ENCODE data around the gene FBXL15. TPM values are rescaled to one million over a fixed set of nuclear protein-coding genes. Genes with fewer than 3 reads are reported as not detected.
A peak's percentile ranks its signal among the peaks of the same experiment; 100 is the strongest.

The FBXL15 gene
- total RNA-seq, 1 experiment from 2014 or later: 24.6 TPM

- H3K9me3 Mint-ChIP-seq: no peaks in the 10 kb centered on the region
- peaks cover 5% of the 10 kb centered on the region; the same call in 1 of the 2 replicates for H3K27me3 Mint-ChIP-seq (ENCODE audit: low read depth)
- ChIA-PET POLR2A (interaction anchor here (0.9 to 5.0 kb wide), 7 partner anchors 9 to 163 kb away, joined by 3 to 34 read pairs (median 12); partner anchors contain the start of genes C10orf95, CUEDC2 and NFKB2), CTCF (interaction anchor here (0.6 to 6.7 kb wide), 14 partner anchors 10 to 251 kb away, joined by 4 to 68 read pairs (median 31); partner anchors contain the start of genes ACTR1A, C10orf95, CUEDC2 and NFKB2)
- ATAC-seq (no peak), DNase-seq (ENCODE audit: low spot score) (no peak)
- peaks cover 19% of the 10 kb centered on the region for H3K4me1 Mint-ChIP-seq
- H3K36me3 Mint-ChIP-seq: peaks cover 9% of the 10 kb centered on the region; the same call in 1 of the 2 replicates
- TF ChIP-seq ATF3 (CRISPR knock-in tag; conservative IDR thresholded peaks at IDR 0.05) (no peak), AR (CRISPR knock-in tag; IDR thresholded peaks at IDR 0.05) (peak; percentile 18; the same call in 1 of the 2 replicates), ZNF532 (CRISPR knock-in tag; IDR thresholded peaks at IDR 0.05; ENCODE audit: borderline replicate concordance) (no peak), RELA (CRISPR knock-in tag; IDR thresholded peaks at IDR 0.05; ENCODE audit: borderline replicate concordance) (0 out of 2 replicates have a peak, but pooled peaks have one; percentile 28)
- H3K27ac Mint-ChIP-seq: peak overlapping the region; percentile 99
- H3K4me3 Mint-ChIP-seq: peak overlapping the region; percentile 98
Observed at GRCh38 chr10:102420181-102420713, 389 bp upstream of the FBXL15 start.

GRCh38 chr10:102421507-102421756 is 796 bp downstream of the FBXL15 start:
- Mint-ChIP-seq H3K9me3 (no peaks in the 10 kb centered on the region), H3K27me3 (ENCODE audit: low read depth) (peaks cover 5% of the 10 kb centered on the region; the same call in 1 of the 2 replicates), H3K36me3 (peaks cover 9% of the 10 kb centered on the region; the same call in 1 of the 2 replicates), H3K4me1 (peaks cover 19% of the 10 kb centered on the region), H3K4me3 (peak overlapping the region; percentile 98), H3K27ac (peak overlapping the region; percentile 78; the same call in 1 of the 2 replicates)
- TF ChIP-seq ZNF219 (CRISPR knock-in tag; IDR thresholded peaks at IDR 0.05; ENCODE audit: borderline replicate concordance) (no peak), FOXP4 (CRISPR knock-in tag; IDR thresholded peaks at IDR 0.05) (peak; percentile 75; the same call in 1 of the 2 replicates)
- POLR2A ChIA-PET: interaction anchor here (0.6 to 5.0 kb wide), 8 partner anchors 10 to 300 kb away, joined by 3 to 34 read pairs (median 12); partner anchors contain the start of genes C10orf95, CUEDC2 and NFKB2
- no peak for DNase-seq (ENCODE audit: low spot score)
- CTCF ChIA-PET: interaction anchor here (0.6 to 6.7 kb wide), 18 partner anchors 8 to 252 kb away, joined by 3 to 68 read pairs (median 24); partner anchors contain the start of genes C10orf95, CUEDC2, NFKB2 and SUFU
- peak; percentile 51; the same call in 1 of the 2 replicates for ATAC-seq

- Mint-ChIP-seq H3K27me3 (ENCODE audit: low read depth) (peaks cover 5% of the 10 kb centered on the region; the same call in 1 of the 2 replicates), H3K9me3 (no peaks in the 10 kb centered on the region), H3K4me3 (peak overlapping the region; percentile 98), H3K27ac (no peak overlapping the region), H3K4me1 (peaks cover 19% of the 10 kb centered on the region), H3K36me3 (peaks cover 9% of the 10 kb centered on the region; the same call in 1 of the 2 replicates)
- POLR2A ChIA-PET: interaction anchor here (0.8 to 5.0 kb wide), 7 partner anchors 10 to 300 kb away, joined by 3 to 34 read pairs (median 12); partner anchors contain the start of genes C10orf95, CUEDC2 and NFKB2
- DNase-seq (ENCODE audit: low spot score) (peak; percentile 55), ATAC-seq (peak; percentile 0)
- CTCF ChIA-PET: interaction anchor here (0.6 to 6.7 kb wide), 20 partner anchors 9 to 252 kb away, joined by 3 to 68 read pairs (median 18); partner anchors contain the start of genes ACTR1A, C10orf95, CUEDC2 and GBF1
- no peak for TF ChIP-seq TCF7 (CRISPR knock-in tag; IDR thresholded peaks at IDR 0.05; ENCODE audit: low read depth)
- TF ChIP-seq ZBTB43 (CRISPR knock-in tag; IDR thresholded peaks at IDR 0.05): no peak
- no peak for TF ChIP-seq ETV6 (CRISPR knock-in tag; IDR thresholded peaks at IDR 0.05)
- TF ChIP-seq RORB (CRISPR knock-in tag; IDR thresholded peaks at IDR 0.05): no peak
- no peak for TF ChIP-seq ZNF512 (CRISPR knock-in tag; IDR thresholded peaks at IDR 0.05; ENCODE audit: borderline replicate concordance)
- TF ChIP-seq ATF1 (CRISPR knock-in tag; IDR thresholded peaks at IDR 0.05): no peak
- TF ChIP-seq NFYB (CRISPR knock-in tag; conservative IDR thresholded peaks at IDR 0.05; ENCODE audit: low read depth): no peak
Observed at GRCh38 chr10:102421757-102422512, 1.3 kb downstream of the FBXL15 start.

Measured in WTC11 (cell line).